Heart left ventricle (tissue), 16 donors: Measurements from ENCODE around the gene SKAP2. TPM values are rescaled to one million over a fixed set of nuclear protein-coding genes. Genes with fewer than 3 reads are reported as not detected.

Experiments
- ATAC-seq, 4 donors: fragments of 200-7000 bp; cut with Tn5 transposase; one replicate each; pipeline ENCODE4 v1.9.1; 2020 to 2022; ENCODE audit warnings: moderate library complexity in 4 of 4, mild to moderate bottlenecking in 3 of 4, moderate number of reproducible peaks in 1 of 4
- DNase-seq, 5 donors: peaks; one replicate each; pipeline ENCODE4 v3.0.0-alpha.2; 2020
- H3K27ac ChIP-seq, 12 donors: fragments of 200-600 bp; sonication (generic) in 4 of 12; one replicate each; pipeline versions ENCODE4 v1.5.0 to v1.8.0; 2016 to 2022; ENCODE audit warnings: mild to moderate bottlenecking in 2 of 12
- H3K27me3 ChIP-seq, 9 donors: fragments of 200-600 bp; sonication (generic) in 2 of 9; one replicate each; pipeline versions ENCODE4 v1.5.1 to v1.8.0; 2016 to 2022; ENCODE audit warnings: mild to moderate bottlenecking in 3 of 9
- H3K36me3 ChIP-seq, 9 donors: fragments of 200-600 bp; sonication (generic) in 2 of 9; one replicate each; pipeline versions ENCODE4 v1.5.0 to v1.8.0; 2018 to 2022; ENCODE audit warnings: mild to moderate bottlenecking in 2 of 9
- H3K4me1 ChIP-seq, 12 donors: fragments of 200-600 bp; sonication (generic) in 4 of 12; one replicate each; pipeline versions ENCODE4 v1.5.0 to v1.8.0; 2016 to 2022; ENCODE audit warnings: mild to moderate bottlenecking in 3 of 12
- H3K4me3 ChIP-seq, 12 donors: fragments of 200-600 bp; sonication (generic) in 4 of 12; one replicate each; pipeline versions ENCODE4 v1.5.0 to v1.8.0; 2017 to 2022; ENCODE audit warnings: mild to moderate bottlenecking in 9 of 12, moderate library complexity in 4 of 12
- H3K9me3 ChIP-seq, 12 donors: fragments of 200-600 bp; sonication (generic) in 4 of 12; one replicate each; pipeline versions ENCODE4 v1.5.0 to v1.8.0; 2016 to 2022; ENCODE audit warnings: mild to moderate bottlenecking in 1 of 12
- POLR2A ChIP-seq, 2 donors: fragments of 450-650 bp; IDR thresholded peaks; one replicate each; pipeline ENCODE4 v1.6.1; 2017; ENCODE audit warnings: antibody characterized with exemption in 2 of 2, mild to moderate bottlenecking in 2 of 2, moderate library complexity in 2 of 2
- whole genome bisulfite sequencing, 4 donors: extraction: QIAGEN DNeasy Blood & Tissue Kit in 2 of 4; methylation state at CpG; one replicate each; pipeline versions ENCODE4 v1.1.5 to v1.1.7; 2013 to 2018; 5-methylcytosine and 5-hydroxymethylcytosine counted together
- intact Hi-C, 10 donors: fragments of 100-400 bp; cut with DNase I; formaldehyde crosslinking; loops; one replicate each; pipeline versions ENCODE4 v1.11.1 to v1.14.2; 2022
- polyA plus RNA-seq, 2 donors: library from polyadenylated mRNA; stranded (reverse); fragments of 200-250 nt; gene quantifications; one replicate each; pipeline ENCODE4 v1.2.3, GENCODE V29; 2013
- total RNA-seq, 9 donors: library from RNA; depleted of rRNA in 2 of 9; stranded (reverse); fragments of >200 nt in 2 of 9; fragmentation: NEBNext Ultra II Directional in 3 of 9; extraction: Animal tissue kit (Norgen Biotek cat#: 25700) in 3 of 9; gene quantifications; one replicate each; pipeline versions ENCODE4 v1.1.0 to v1.2.4, GENCODE V29; 2016 to 2023
- TF ChIP-seq, protein P1 (sequence below), 12 donors: fragments of 200-600 bp; sonication (generic) in 4 of 12; IDR thresholded peaks; one replicate each; pipeline versions ENCODE4 v1.5.0 to v1.8.0; 2018 to 2022; ENCODE audit warnings: antibody characterized with exemption in 12 of 12, mild to moderate bottlenecking in 5 of 12
- donor health status: ischemic (EF 13 %, LVEDD 7.1; RV severe dilation, severe dysfunction).
- donor health status: healthy with polysubstance abuse.
- donor health status: DM: no; HTN: yes; CAD: no.
- donor health status: DM: no; HTN: no; CAD: no.
- donor health status: ischemic (EF 25% LVEDD 6.9; RV normal size, moderate dysfunction).
- donor health status: ischemic (EF 25% LVEDD 5.7; RV mildly dilated, moderate dysfunction).
- donor health status: healthy.
- donor health status: DM: yes; HTN: yes; CAD: no.
- donor health status: ischemic (EF 35%, LVEDD 5.7; RV mildly dilated, moderate dysfunction).
- donor health status: nonischemic (EF 11% LVEDD 7.7; RV severe dilation, severe dysfunction).
- donor health status: DM: yes; HTN: yes; CAD: no.
- donor health status: PGD.
- donor health status: ischemic (EF 29% LVEDD 5.4; RV normal size, mild dysfunction).
- donor health status: nonischemic (EF 23%, LVEDD 6.1; RV moderate dilation, normal function).

Gene SKAP2
- total and polyA plus RNA-seq, 11 donors = 0.99 to 17.3 (median 3.6) TPM

DNA sequence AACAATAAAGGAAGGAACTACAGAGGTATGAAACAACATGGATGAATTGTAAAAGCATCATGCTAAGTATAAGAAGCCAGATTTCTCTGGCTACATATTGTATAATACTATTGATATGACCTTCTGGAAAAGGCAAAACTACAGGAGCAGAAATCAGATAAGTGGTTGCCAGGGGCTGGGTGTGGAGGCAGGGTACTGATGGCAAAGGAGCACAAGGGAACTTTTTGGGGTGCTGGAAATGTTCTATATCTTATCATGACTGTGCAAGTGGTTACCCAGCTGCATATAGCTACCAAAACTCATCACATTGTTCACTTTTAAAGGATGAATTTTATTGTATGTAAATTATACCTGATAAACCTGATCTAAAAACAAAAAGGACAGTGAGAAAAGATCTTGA is 72.4 kb downstream of the SKAP2 start:
- intact Hi-C loops = no loop called here
- H3K4me1 ChIP-seq = no peaks in the 10 kb centered on the region
- H3K4me3 ChIP-seq = no peak overlapping the region
- DNase-seq (no peak), ATAC-seq (no peak)
- no peak overlapping the region for H3K27ac ChIP-seq
- H3K9me3 ChIP-seq = no peaks in the 10 kb centered on the region
- no peaks in the 10 kb centered on the region for H3K36me3 ChIP-seq
- TF ChIP-seq POLR2A (IDR thresholded peaks at IDR 0.05) = no peak
- TF ChIP-seq, protein P1, sequence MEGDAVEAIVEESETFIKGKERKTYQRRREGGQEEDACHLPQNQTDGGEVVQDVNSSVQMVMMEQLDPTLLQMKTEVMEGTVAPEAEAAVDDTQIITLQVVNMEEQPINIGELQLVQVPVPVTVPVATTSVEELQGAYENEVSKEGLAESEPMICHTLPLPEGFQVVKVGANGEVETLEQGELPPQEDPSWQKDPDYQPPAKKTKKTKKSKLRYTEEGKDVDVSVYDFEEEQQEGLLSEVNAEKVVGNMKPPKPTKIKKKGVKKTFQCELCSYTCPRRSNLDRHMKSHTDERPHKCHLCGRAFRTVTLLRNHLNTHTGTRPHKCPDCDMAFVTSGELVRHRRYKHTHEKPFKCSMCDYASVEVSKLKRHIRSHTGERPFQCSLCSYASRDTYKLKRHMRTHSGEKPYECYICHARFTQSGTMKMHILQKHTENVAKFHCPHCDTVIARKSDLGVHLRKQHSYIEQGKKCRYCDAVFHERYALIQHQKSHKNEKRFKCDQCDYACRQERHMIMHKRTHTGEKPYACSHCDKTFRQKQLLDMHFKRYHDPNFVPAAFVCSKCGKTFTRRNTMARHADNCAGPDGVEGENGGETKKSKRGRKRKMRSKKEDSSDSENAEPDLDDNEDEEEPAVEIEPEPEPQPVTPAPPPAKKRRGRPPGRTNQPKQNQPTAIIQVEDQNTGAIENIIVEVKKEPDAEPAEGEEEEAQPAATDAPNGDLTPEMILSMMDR (IDR thresholded peaks at IDR 0.05) = no peak
- no peaks in the 10 kb centered on the region for H3K27me3 ChIP-seq

DNA sequence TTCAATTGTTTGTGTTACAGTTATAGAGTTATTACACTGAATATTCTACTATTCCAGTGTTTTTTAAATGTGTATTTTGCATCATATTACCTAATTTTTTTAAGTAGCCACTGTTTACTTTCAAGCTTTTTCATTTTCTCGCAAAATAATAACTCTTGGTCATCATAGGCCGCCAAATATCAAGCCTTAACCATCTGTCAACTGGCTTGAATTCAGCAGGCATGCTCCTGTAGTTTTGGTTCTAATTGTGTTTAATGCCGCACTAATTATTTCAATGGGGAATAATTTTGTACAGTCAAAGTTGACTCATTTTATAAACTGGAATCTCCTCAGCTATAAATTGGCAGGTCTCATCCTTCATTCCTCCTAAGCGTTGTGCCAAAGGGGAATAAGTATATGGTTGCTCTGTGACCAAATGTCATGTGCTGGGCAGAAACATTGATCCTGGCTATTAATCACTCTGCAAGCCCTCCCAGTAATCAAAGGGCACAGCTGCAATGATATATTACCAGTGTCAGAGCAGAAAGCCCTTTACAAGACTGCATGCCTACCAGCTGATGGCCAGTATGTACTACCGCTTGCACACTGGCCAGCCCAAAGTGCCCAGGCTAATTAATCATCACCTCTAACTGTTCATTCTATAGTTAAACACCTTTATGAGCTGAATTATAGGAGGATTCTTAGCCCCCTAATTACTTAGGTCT is 74.8 kb downstream of the SKAP2 start:
- intact Hi-C loops = no loop called here
- TF ChIP-seq POLR2A (IDR thresholded peaks at IDR 0.05) = no peak
- TF ChIP-seq, protein P1 (IDR thresholded peaks at IDR 0.05) = no peak
- Histone ChIP-seq H3K4me1 (no peaks in the 10 kb centered on the region), H3K27ac (no peak overlapping the region), H3K9me3 (no peaks in the 10 kb centered on the region), H3K4me3 (no peak overlapping the region), H3K36me3 (no peaks in the 10 kb centered on the region), H3K27me3 (no peaks in the 10 kb centered on the region)
- no peak for ATAC-seq
- 89 to 93% (median 92%) methylated on average over 5 of the region's 5 CpGs for WGBS, 4 donors
- DNase-seq = no peak

DNA sequence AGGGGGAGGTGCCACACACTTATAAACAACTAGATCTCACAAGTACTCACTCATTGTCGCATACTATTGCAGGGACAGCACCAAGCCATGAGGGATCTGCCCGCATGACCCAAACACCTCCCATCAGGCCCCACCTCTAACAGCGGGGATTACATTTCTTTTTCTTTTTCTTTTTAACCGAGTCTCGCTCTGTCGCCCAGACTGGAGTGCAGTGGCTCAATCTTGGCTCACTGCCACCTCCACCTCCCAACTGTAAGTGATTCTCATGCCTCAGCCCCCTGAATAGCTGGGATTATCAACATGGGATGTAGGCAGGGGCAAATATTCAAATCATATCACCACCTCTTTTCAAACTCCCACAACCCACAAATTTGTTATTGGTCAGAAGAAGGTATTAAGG is 76.7 kb downstream of the SKAP2 start:
- Histone ChIP-seq H3K27me3 (no peaks in the 10 kb centered on the region), H3K4me1 (no peaks in the 10 kb centered on the region), H3K4me3 (no peak overlapping the region), H3K27ac (no peak overlapping the region), H3K9me3 (no peaks in the 10 kb centered on the region), H3K36me3 (no peaks in the 10 kb centered on the region)
- DNase-seq (no peak), ATAC-seq (no peak)
- intact Hi-C loops = no loop called here
- 66 to 71% (median 67%) methylated on average over 6 of the region's 6 CpGs for WGBS, 4 donors
- TF ChIP-seq, protein P1 (IDR thresholded peaks at IDR 0.05) = no peak
- TF ChIP-seq POLR2A (IDR thresholded peaks at IDR 0.05) = no peak

DNA sequence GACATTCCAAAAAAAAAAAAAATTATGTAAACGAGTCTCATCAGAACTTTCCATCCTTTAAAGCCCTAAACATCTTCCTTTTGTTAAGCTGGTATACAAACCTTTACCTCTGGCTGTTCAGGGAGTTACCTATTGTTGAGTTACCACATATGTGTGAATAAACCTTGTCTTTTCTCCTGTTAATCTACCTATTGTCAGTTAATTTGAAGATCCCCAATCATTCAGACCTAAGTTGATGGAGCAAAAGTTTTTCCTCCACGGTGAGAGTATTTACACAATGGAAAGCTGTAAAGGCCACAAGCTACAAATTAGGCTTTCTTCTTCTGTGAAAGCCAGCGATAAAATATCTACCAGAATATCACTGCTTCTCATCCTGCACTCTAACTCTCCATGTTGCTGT is 80.3 kb downstream of the SKAP2 start:
- WGBS, 4 donors = 47 to 56% (median 49%) methylated on average over 3 of the region's 3 CpGs
- intact Hi-C loops = no loop called here
- Histone ChIP-seq H3K27me3 (no peaks in the 10 kb centered on the region), H3K4me3 (no peak overlapping the region), H3K36me3 (no peaks in the 10 kb centered on the region), H3K27ac (no peak overlapping the region), H3K4me1 (no peaks in the 10 kb centered on the region), H3K9me3 (no peaks in the 10 kb centered on the region)
- no peak for DNase-seq
- ATAC-seq = no peak
- TF ChIP-seq POLR2A (IDR thresholded peaks at IDR 0.05) = no peak
- TF ChIP-seq, protein P1 (IDR thresholded peaks at IDR 0.05) = no peak
